HFFc6 (cell line): ENCODE data around the gene CAPN8. TPM values are rescaled to one million over a fixed set of nuclear protein-coding genes. Genes with fewer than 3 reads are reported as not detected.

Source experiments
- DNase-seq: peaks from one replicate; pipeline ENCODE4 v3.0.0-alpha.2; 2018
- H3K27ac Mint-ChIP-seq: 2 replicates; pipeline ENCODE4 v1.8.0; 2020; ENCODE audit warnings: mild to moderate bottlenecking, mixed read lengths
- H3K27me3 Mint-ChIP-seq: 2 replicates; pipeline ENCODE4 v1.8.0; 2021; ENCODE audit warnings: mild to moderate bottlenecking, moderate library complexity, mixed read lengths; ENCODE audit not compliant: insufficient read depth
- H3K36me3 Mint-ChIP-seq: 2 replicates; pipeline ENCODE4 v1.8.0; 2021; ENCODE audit warnings: low read depth, mixed read lengths
- H3K4me1 Mint-ChIP-seq: 2 replicates; pipeline ENCODE4 v1.8.0; 2020; ENCODE audit warnings: low read depth, mixed read lengths
- H3K4me3 Mint-ChIP-seq: 2 replicates; pipeline ENCODE4 v1.8.0; 2020; ENCODE audit warnings: mild to moderate bottlenecking, moderate library complexity, mixed read lengths
- H3K9me3 Mint-ChIP-seq: 2 replicates; pipeline ENCODE4 v1.8.0; 2020; ENCODE audit warnings: mild to moderate bottlenecking, mixed read lengths
- total RNA-seq, 6 experiments: library from RNA; stranded (reverse); fragmentation: NEBNext Ultra II Directional; extraction: Animal tissue kit (Norgen Biotek cat#: 25700); gene quantifications; 2 replicates in 1 of 6; 3 replicates in 5 of 6; pipeline ENCODE4 v1.2.3, GENCODE V29; 2021
- TF ChIP-seq, protein P1 (sequence below): fragments of 200-600 bp; sonication (generic); IDR thresholded peaks from 2 replicates; pipeline ENCODE4 v1.5.0; 2021; ENCODE audit warnings: antibody characterized with exemption, mild to moderate bottlenecking

CAPN8 gene
- total RNA-seq, 6 experiments from 2014 or later, result not detected

GRCh38 chr1:223631473-223631872, 34.0 kb downstream of the CAPN8 start:
- Mint-ChIP-seq H3K4me1 (no peaks in the 10 kb centered on the region), H3K36me3 (no peaks in the 10 kb centered on the region)
- DNase-seq, result no peak

GRCh38 chr1:223629126-223629457, 36.4 kb downstream of the CAPN8 start:
- H3K4me3 Mint-ChIP-seq, result no peak overlapping the region
- H3K36me3 Mint-ChIP-seq, result no peaks in the 10 kb centered on the region
- peaks cover 36% of the 10 kb centered on the region for H3K27me3 Mint-ChIP-seq
- H3K27ac Mint-ChIP-seq, result no peak overlapping the region
- TF ChIP-seq, protein P1, sequence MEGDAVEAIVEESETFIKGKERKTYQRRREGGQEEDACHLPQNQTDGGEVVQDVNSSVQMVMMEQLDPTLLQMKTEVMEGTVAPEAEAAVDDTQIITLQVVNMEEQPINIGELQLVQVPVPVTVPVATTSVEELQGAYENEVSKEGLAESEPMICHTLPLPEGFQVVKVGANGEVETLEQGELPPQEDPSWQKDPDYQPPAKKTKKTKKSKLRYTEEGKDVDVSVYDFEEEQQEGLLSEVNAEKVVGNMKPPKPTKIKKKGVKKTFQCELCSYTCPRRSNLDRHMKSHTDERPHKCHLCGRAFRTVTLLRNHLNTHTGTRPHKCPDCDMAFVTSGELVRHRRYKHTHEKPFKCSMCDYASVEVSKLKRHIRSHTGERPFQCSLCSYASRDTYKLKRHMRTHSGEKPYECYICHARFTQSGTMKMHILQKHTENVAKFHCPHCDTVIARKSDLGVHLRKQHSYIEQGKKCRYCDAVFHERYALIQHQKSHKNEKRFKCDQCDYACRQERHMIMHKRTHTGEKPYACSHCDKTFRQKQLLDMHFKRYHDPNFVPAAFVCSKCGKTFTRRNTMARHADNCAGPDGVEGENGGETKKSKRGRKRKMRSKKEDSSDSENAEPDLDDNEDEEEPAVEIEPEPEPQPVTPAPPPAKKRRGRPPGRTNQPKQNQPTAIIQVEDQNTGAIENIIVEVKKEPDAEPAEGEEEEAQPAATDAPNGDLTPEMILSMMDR, result no peak
- no peaks in the 10 kb centered on the region for H3K9me3 Mint-ChIP-seq
- no peaks in the 10 kb centered on the region for H3K4me1 Mint-ChIP-seq
- DNase-seq, result no peak

More at GRCh38 chr1:223631473-223631872, 34.0 kb downstream of the CAPN8 start:
- H3K4me3 Mint-ChIP-seq, result no peak overlapping the region
- TF ChIP-seq, protein P1, result no peak
- peaks cover 38% of the 10 kb centered on the region for H3K27me3 Mint-ChIP-seq
- H3K27ac Mint-ChIP-seq, result no peak overlapping the region
- H3K9me3 Mint-ChIP-seq, result no peaks in the 10 kb centered on the region

DNA sequence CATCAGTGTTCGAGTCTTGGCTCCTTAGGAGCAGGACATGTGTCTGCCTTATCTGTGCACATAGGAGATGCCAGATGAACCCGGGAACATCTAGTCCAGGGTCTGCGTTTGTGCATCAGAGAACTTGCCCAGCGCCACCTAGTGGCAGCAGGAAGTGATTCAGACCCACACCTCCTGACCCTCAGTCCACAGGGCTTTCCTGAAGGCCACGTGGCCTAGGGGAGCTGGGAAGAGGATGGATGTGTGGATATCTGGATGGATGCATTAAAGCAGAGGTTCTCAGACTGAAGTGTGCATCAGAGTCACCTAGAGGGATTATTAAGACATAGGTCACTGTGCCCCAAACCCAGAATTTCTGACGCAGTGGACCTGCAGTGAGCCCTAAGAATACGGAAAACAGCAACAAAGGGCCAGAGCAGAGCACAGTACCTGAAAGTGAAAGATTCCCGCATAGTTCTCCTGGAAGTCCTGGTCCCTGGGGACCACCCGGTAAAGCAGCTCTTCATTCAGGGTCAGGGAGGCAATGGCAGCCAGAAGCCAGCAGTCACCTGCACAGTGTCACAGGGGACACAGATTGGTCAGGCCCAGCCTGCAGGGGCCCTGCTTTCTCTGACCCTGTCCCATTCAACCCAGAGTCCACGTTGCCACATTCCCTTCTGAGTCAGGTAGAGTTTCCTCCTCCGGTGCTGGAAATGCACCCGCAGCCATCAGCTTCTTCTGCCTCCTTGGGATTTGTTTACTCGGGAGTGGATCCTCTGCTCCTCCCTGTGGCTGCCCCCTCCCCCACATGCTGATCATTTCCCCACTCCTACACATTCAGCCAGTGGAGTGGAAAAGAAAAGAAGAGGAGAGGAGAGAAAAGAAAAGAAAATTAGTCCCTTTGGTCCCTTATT, 37.0 kb downstream of the CAPN8 start:
- peak; percentile 11 for DNase-seq
- no peaks in the 10 kb centered on the region for H3K36me3 Mint-ChIP-seq
- H3K27ac Mint-ChIP-seq, result no peak overlapping the region
- no peaks in the 10 kb centered on the region for H3K4me1 Mint-ChIP-seq
- TF ChIP-seq, protein P1, result peak; percentile 92
- H3K4me3 Mint-ChIP-seq, result no peak overlapping the region
- H3K9me3 Mint-ChIP-seq, result no peaks in the 10 kb centered on the region
- peaks cover 33% of the 10 kb centered on the region for H3K27me3 Mint-ChIP-seq

DNA sequence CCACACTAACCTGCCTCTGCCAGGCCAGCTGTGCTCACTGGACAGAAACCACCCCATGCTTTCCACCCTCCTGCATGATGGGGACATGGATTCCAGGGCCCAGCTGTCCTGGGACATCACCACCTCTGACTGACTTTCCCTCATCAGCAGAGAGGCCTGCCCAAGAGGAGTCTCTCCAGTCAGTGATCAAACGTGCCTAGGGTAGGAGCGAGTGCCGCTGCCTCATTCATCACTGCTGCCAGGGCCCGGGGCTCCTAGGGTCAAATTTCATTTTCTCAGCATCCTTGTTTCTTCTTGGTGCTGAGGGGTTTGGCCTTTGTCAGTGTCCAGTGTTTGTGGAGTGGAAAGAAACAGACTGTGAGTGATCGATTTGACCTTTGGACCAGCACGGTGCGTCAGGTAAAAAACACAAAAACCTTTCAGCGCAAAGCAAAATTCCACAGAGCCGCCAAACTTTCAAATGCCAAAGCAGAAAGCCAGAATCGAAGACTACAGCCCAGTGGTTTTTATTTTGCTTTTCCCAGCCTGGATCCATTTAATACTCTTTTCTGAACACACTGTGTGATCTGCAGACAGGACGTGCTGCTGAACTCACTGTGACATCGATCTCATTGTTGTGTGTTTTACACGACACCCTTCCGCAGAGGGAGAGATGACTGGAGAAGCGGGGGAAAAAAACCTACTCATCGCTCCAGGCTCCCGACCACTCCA, 43.2 kb downstream of the CAPN8 start:
- no peak for DNase-seq
- Mint-ChIP-seq H3K4me1 (no peaks in the 10 kb centered on the region), H3K4me3 (no peak overlapping the region), H3K27ac (no peak overlapping the region), H3K36me3 (no peaks in the 10 kb centered on the region), H3K9me3 (no peaks in the 10 kb centered on the region), H3K27me3 (peaks cover 43% of the 10 kb centered on the region)
- TF ChIP-seq, protein P1, result no peak

DNA sequence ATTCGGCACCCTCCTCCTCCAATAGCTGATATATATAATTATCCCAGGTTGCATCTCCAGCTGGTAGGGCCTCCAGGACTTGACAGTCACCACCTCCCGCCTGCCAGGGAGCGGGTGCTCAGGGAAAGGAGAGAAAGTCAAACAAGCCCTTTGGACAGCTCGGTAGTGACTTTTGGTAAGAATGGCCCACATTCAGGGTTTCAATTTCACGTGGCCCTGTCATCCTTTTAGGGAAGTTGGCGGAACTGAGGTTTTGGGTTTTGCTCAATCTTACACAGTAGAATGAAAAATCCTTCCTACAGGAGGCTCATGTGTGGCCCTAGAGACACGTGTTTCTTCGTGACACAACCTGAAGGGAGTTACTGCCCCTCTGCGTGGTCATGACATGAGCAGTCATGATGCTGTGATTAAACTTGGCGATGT, 44.2 kb downstream of the CAPN8 start:
- no peak for DNase-seq
- Mint-ChIP-seq H3K4me1 (no peaks in the 10 kb centered on the region), H3K27ac (no peak overlapping the region), H3K36me3 (no peaks in the 10 kb centered on the region), H3K9me3 (no peaks in the 10 kb centered on the region), H3K27me3 (peaks cover 40% of the 10 kb centered on the region), H3K4me3 (no peak overlapping the region)
- TF ChIP-seq, protein P1, result no peak
